Epithelial cell of prostate (primary cell): ENCODE results near the gene AFAP1.

ENCODE experiments used
- DNase-seq: peaks from one replicate; pipeline ENCODE4 v3.0.0-alpha.2; 2011; ENCODE audit warnings: low read depth, low spot score
- H3K27ac ChIP-seq: fragments of 450-650 bp; 2 replicates; pipeline ENCODE4 v1.5.1; 2017; ENCODE audit warnings: mild to moderate bottlenecking

AFAP1 gene

DNA sequence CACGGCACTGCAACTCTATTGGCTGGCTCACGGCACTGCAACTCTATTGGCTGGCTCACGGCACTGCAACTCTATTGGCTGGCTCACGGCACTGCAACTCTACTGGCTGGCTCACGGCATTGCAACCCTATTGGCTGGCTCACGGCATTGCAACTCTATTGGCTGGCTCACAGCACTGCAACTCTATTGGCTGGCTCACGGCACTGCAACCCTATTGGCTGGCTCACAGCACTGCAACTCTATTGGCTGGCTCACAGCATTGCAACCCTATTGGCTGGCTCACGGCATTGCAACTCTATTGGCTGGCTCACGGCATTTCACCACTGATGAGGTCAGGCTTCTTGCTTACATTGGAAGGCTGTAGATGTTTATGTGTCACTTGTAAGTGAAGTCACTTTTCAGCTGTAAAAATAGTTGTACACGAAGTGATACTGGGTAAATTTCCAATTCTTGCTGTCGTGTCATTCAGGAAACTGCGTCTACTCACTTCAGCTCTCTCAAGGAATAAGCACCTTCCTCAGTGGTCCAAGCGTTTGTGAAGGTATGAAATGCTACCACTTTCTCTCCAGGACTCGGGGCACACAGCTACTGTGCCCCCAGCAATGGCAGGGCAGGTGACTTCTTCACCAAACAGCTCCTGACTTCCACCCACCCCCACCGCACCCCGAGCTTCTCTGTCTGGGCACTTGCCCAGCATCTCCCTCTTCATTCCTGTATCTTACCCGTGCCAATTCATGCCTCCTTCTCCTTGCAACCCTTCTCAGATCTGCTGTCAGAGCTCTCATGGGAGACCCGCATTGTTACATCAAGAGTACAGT lies 141.3 kb downstream of the AFAP1 start:
- H3K27ac ChIP-seq = no peak overlapping the region
- no peak for DNase-seq

- DNase-seq = no peak
- H3K27ac ChIP-seq = no peak overlapping the region
Measured at GRCh38 chr4:7797330-7797729, 142.3 kb downstream of the AFAP1 start.

GRCh38 chr4:7795983-7796382 lies 143.7 kb downstream of the AFAP1 start:
- no peak overlapping the region for H3K27ac ChIP-seq
- DNase-seq = no peak

- DNase-seq = no peak
- H3K27ac ChIP-seq = no peak overlapping the region
Measured at GRCh38 chr4:7793186-7793585, 146.5 kb downstream of the AFAP1 start.

GRCh38 chr4:7792616-7793015 lies 147.0 kb downstream of the AFAP1 start:
- no peak overlapping the region for H3K27ac ChIP-seq
- no peak for DNase-seq

- no peak overlapping the region for H3K27ac ChIP-seq
- no peak for DNase-seq
Measured at GRCh38 chr4:7790999-7791398, 148.7 kb downstream of the AFAP1 start.

DNA sequence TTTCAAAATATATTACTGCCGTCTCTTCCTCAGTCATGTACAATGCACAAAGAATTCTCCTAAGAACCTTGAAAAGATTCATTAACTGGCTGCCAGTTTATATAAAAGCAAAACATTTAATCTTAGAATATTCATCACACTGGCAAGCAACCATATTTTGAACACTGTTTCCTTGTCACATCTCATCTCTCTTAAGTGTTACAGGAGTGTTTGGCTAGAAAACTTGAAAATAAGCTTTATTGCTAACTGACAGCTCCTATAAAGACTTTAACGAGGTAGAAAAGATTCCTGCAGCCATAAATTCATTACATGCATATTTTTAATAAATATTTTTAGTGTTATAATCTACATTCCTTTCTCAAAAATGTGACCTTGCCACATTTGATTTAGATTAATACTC lies 149.6 kb downstream of the AFAP1 start:
- DNase-seq = no peak
- H3K27ac ChIP-seq = no peak overlapping the region

DNA sequence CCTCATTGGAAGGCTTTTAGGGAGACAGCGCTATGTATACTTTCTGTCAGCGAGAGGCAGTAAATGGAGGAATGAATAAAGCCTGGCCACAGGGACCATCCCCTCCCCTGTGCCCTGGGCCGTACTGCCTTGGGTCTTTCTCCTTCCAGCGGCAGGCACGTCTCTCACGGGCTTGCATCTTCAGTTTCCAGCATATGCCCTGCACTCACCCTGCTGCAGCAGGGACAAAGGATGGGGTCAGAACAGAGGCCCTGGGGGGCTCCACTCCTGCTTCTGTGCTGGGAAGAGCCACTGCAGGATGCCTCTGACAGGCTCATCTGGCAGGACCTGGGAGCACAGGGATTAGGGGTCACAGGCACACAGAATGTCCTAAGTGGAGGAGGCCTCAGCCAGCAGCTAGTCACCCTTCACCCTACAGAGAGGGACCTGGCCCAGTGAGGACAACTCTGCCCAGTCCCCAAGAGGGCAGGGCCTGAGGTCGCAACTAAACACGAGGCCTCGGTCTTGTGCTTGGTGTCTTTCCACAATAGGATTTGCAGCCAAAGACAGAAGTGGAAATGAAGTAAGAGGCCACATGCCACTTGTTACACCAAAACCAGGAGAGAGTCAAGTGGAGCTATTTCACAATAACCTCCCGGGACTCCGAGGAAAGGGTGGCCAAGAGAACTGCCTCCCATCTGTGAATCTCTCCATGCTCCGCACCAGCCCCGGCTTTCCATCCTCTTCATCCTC lies 150.8 kb downstream of the AFAP1 start:
- no peak overlapping the region for H3K27ac ChIP-seq
- DNase-seq = no peak

DNA sequence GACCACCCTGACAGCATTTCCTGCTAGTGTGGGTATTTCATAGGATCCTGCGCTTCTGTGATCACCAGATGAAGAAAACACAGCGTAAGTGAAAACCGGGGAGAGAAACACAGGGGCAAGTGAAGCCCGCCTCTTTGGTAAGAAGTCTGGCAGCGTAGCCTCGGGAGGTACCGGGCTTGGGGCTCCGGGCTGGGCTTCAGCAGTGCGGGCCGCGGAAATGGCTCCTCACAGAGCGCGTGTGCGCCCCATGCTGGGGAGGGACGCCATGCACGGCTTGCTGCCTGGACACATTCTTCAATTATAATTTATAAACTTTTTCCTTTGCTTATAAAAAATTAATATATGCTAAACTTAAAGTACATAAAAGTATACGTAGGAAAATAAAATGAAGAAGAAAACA lies 151.5 kb downstream of the AFAP1 start:
- DNase-seq = no peak
- H3K27ac ChIP-seq = no peak overlapping the region

GRCh38 chr4:7787681-7788141 lies 151.9 kb downstream of the AFAP1 start:
- H3K27ac ChIP-seq = no peak overlapping the region
- DNase-seq = no peak

DNA sequence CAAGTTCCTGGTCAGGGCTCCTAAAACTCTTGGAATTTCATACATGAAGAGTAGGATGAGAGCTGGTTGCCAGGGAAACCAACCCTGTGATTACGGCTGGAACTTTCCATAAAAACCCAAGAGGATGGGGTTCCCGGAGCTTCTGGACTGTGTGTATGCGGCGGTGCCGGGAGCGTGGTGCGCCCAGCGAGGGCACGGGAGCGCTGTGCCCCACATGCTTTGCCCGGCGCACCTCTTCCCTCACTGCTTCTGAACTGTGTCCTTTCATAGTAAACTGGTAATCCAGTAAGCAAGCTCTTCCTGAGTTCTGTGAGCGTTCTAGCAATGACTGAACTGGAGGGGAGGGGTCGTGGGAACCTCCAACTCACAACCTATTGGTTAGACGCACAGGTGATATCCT lies 152.6 kb downstream of the AFAP1 start:
- no peak for DNase-seq
- H3K27ac ChIP-seq = no peak overlapping the region

DNA sequence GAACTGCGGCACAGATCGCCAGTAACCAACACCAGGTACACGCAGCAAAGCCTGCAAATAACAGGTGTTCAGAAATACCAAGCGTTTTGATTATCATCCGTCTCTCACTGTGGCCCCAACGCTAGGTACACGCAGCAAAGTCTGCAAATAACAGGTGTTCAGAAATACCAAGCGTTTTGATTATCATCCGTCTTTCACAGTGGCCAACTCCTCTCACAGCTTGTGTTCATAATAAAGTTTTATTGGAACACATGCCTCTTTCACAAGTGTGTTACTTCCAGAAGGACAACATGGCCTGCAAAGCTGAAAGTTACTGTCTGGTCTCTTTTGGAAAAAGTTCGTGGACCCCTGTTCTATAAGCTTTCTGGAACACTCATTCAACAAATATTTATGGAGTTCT lies 153.1 kb downstream of the AFAP1 start:
- no peak for DNase-seq
- H3K27ac ChIP-seq = no peak overlapping the region

GRCh38 chr4:7786040-7786439 lies 153.6 kb downstream of the AFAP1 start:
- no peak for DNase-seq
- H3K27ac ChIP-seq = no peak overlapping the region

GRCh38 chr4:7785017-7785416 lies 154.6 kb downstream of the AFAP1 start:
- no peak overlapping the region for H3K27ac ChIP-seq
- no peak for DNase-seq

DNA sequence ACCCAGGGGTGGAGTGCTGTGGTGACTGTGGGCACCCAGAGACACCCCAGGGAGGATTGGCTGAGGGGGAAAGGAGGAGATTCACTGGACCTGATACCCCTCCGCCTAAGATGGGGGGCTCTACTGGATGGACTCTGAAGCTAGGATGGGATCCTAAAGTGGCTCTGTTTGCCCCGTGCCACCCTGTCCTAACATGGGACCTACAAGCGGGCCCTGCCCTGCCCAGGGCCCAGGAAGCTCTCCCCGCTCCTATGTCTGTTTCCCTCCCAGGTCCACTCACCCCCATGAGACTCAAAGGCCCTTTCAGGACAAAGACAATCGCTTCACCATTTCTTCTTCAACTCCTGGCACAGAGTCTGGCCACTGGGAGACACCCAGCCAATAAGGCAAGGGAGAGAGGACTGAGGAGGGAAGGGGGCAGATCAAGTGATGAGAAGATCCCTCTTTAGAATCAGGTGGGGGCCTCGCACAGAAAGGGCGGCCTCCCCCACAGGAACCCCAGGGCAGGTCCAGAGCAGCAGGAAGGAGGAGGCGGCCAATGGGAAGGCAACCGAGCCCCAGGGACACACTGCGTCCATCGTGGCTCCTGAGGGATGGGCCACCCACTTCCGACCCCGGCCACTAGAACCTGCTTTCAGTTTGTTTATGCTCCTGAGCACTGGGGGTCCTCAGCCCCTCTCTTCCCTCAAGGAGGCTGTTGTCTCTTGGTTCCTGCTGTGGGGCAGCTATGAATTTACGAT lies 155.4 kb downstream of the AFAP1 start:
- no peak for DNase-seq
- H3K27ac ChIP-seq = no peak overlapping the region

DNA sequence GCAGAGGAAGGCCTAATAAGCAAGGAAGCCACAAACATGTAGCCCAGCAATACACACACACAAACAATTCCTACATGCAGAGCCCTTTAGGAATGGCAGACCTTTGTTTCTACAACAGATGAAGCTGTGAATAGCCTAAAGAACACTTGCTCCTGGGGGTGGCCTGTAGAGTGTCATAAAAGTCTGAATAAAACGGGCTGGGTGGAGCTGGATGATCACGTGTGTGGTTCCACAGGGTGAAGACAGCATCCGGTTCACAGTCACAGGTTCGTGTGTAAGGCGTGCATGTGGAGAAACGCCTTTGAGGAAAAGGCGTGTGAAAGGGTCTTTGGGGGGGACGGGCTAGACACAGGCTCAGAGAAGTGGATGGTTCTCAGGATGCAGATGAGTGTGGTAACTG lies 156.1 kb downstream of the AFAP1 start:
- DNase-seq = no peak
- no peak overlapping the region for H3K27ac ChIP-seq

DNA sequence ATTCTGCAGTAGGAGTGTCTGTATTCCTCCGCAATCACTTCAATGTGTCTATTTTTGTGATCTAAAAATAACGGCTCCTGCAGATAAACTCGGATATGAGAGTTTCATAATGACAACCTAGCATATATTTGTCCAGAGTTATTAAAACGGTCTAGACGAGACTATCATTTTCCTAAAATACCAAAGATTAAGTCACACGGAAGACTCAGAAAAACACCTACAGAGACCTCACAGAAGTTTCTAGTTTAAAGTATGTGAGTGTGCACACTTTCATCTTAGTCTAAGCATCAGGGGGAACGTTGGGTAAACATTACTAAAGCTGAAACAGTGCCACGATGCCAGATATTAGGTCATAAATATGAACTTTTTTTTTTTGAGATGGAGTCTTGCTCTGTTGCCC lies 156.9 kb downstream of the AFAP1 start:
- no peak for DNase-seq

DNA sequence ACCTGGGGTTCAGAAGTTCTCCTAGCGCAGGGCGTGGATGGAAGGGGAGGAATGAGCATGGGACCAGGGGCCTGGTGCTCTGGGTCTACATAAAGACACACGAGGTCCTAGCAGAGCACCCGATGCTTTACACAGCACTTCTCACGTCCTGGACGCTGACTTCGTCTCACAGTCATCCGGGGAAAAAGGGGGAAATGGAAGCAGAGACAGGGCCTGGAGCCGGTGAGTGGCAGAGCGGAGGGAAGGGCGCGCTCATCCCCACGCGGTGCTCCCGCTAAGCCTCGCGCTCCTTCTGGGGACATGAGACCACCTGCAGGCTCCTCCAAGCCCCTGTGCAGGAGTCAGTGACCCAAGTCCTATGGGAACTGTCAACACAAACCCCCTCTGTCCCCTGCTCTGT lies 157.7 kb downstream of the AFAP1 start:
- no peak for DNase-seq
- no peak overlapping the region for H3K27ac ChIP-seq

More for the DNA sequence above, 156.9 kb downstream of the AFAP1 start:
- H3K27ac ChIP-seq = no peak overlapping the region

- DNase-seq = no peak
- H3K27ac ChIP-seq = no peak overlapping the region
Measured at GRCh38 chr4:7781366-7781765, 158.3 kb downstream of the AFAP1 start.

- no peak for DNase-seq
- H3K27ac ChIP-seq = no peak overlapping the region
Measured at GRCh38 chr4:7780751-7781348, 158.8 kb downstream of the AFAP1 start.

DNA sequence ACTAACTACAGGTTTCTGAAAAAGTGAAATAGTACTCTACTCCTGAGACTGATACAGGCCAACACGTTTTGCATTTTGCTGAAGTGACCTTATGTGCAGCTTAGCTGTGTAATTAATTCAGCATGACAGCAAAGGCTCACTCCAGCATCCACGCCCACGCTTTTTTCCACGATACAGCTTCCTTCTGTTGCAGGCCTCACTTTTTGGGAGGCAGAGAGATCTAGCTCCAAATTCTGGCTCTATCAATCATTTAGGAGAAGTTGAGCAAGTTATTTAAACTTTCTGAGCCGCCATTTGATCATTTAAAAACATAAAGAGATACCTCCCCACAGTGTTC lies 160.3 kb downstream of the AFAP1 start:
- no peak overlapping the region for H3K27ac ChIP-seq
- DNase-seq = no peak
